ENCODE results near the gene GATA3. TPM values are rescaled to one million over a fixed set of nuclear protein-coding genes. Genes with fewer than 3 reads are reported as not detected.

GATA3 gene
- total RNA-seq, 1 experiment from 2014 or later = 5.9 TPM

DNA sequence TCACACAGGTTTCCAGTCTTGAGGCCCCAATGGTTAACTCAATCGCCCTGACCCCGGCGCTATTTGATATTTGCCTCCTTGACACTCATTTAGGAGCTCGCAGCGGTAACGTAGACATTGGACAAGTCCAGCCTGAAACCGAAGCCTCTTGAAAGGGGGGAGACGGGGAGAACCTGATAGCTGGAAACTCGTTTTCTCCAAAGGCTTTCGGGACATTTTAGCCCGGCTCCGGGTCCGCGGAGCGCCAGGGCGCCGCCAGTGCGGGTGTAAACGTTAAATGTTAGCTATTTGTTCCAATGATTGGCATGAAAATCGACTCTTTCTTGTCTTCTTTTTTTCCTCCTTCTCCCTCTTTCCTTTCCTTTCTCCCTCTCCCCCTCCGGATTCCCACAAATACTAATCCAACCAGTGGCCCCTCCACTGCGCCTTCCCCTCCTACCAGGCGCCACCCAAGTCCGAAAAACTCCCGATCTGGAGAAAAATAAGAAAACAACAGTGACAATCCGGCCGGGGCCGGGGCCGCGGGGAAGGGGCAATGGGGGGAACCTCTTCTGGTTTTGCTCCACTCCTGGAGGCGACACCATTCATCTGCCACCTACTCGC, 17.2 kb upstream of the GATA3 start:
- ATAC-seq (no peak), DNase-seq (ENCODE audit: low read depth, low spot score) (no peak)
- ChIA-PET CTCF (interaction anchor here (0.6 kb wide), 1 partner anchor 833 kb away, joined by 3 read pairs; no protein-coding TSS in a partner anchor), POLR2A (interaction anchor here (0.6 to 0.7 kb wide), 2 partner anchors 16 to 164 kb away, joined by 5 to 7 read pairs; no protein-coding TSS in a partner anchor)
- TF ChIP-seq POLR2AphosphoS5 (IDR thresholded peaks at IDR 0.05; ENCODE audit: low read depth, low read length) (no peak), SIN3A (IDR thresholded peaks at IDR 0.05; ENCODE audit: borderline replicate concordance, insufficient read depth, low read depth, low read length) (no peak), TCF7L2 (IDR thresholded peaks at IDR 0.05; ENCODE audit: low read depth, low read length) (no peak)
- TF ChIP-seq, protein P1, sequence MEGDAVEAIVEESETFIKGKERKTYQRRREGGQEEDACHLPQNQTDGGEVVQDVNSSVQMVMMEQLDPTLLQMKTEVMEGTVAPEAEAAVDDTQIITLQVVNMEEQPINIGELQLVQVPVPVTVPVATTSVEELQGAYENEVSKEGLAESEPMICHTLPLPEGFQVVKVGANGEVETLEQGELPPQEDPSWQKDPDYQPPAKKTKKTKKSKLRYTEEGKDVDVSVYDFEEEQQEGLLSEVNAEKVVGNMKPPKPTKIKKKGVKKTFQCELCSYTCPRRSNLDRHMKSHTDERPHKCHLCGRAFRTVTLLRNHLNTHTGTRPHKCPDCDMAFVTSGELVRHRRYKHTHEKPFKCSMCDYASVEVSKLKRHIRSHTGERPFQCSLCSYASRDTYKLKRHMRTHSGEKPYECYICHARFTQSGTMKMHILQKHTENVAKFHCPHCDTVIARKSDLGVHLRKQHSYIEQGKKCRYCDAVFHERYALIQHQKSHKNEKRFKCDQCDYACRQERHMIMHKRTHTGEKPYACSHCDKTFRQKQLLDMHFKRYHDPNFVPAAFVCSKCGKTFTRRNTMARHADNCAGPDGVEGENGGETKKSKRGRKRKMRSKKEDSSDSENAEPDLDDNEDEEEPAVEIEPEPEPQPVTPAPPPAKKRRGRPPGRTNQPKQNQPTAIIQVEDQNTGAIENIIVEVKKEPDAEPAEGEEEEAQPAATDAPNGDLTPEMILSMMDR (IDR thresholded peaks at IDR 0.05) = no peak
- TF ChIP-seq, protein P2, sequence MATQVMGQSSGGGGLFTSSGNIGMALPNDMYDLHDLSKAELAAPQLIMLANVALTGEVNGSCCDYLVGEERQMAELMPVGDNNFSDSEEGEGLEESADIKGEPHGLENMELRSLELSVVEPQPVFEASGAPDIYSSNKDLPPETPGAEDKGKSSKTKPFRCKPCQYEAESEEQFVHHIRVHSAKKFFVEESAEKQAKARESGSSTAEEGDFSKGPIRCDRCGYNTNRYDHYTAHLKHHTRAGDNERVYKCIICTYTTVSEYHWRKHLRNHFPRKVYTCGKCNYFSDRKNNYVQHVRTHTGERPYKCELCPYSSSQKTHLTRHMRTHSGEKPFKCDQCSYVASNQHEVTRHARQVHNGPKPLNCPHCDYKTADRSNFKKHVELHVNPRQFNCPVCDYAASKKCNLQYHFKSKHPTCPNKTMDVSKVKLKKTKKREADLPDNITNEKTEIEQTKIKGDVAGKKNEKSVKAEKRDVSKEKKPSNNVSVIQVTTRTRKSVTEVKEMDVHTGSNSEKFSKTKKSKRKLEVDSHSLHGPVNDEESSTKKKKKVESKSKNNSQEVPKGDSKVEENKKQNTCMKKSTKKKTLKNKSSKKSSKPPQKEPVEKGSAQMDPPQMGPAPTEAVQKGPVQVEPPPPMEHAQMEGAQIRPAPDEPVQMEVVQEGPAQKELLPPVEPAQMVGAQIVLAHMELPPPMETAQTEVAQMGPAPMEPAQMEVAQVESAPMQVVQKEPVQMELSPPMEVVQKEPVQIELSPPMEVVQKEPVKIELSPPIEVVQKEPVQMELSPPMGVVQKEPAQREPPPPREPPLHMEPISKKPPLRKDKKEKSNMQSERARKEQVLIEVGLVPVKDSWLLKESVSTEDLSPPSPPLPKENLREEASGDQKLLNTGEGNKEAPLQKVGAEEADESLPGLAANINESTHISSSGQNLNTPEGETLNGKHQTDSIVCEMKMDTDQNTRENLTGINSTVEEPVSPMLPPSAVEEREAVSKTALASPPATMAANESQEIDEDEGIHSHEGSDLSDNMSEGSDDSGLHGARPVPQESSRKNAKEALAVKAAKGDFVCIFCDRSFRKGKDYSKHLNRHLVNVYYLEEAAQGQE (IDR thresholded peaks at IDR 0.05; ENCODE audit: insufficient read depth in 1 of 2, low read depth in 2 of 2, low read length in 1 of 2) = no peak
- H3K9me3 ChIP-seq (ENCODE audit: control insufficient read depth, insufficient read depth, low read depth, low read length) = no peaks in the 10 kb centered on the region
- H3K27ac ChIP-seq (ENCODE audit: low read length) = no peak overlapping the region
- H3K4me1 ChIP-seq (ENCODE audit: control insufficient read depth, insufficient read depth, low read length) = no peaks in the 10 kb centered on the region
- intact Hi-C loops (cut with micrococcal nuclease; ENCODE audit: unreplicated experiment) = no loop called here
- in situ Hi-C loops (cut with HindIII; ENCODE audit: low pct_unique_long_range_greater_than_20kb, low sequenced_read_pairs) = no loop called here
- H3K36me3 ChIP-seq (ENCODE audit: control insufficient read depth, insufficient read depth, low read length) = no peaks in the 10 kb centered on the region
- no peak overlapping the region for H3K4me3 ChIP-seq (ENCODE audit: low read depth in 2 of 2, low read length in 2 of 2)
- H3K27me3 ChIP-seq (ENCODE audit: control insufficient read depth, insufficient read depth, low read length) = no peaks in the 10 kb centered on the region; the same call in 1 of the 2 replicates
- BruUV-seq (replicated peaks) = no TSS peak

DNA sequence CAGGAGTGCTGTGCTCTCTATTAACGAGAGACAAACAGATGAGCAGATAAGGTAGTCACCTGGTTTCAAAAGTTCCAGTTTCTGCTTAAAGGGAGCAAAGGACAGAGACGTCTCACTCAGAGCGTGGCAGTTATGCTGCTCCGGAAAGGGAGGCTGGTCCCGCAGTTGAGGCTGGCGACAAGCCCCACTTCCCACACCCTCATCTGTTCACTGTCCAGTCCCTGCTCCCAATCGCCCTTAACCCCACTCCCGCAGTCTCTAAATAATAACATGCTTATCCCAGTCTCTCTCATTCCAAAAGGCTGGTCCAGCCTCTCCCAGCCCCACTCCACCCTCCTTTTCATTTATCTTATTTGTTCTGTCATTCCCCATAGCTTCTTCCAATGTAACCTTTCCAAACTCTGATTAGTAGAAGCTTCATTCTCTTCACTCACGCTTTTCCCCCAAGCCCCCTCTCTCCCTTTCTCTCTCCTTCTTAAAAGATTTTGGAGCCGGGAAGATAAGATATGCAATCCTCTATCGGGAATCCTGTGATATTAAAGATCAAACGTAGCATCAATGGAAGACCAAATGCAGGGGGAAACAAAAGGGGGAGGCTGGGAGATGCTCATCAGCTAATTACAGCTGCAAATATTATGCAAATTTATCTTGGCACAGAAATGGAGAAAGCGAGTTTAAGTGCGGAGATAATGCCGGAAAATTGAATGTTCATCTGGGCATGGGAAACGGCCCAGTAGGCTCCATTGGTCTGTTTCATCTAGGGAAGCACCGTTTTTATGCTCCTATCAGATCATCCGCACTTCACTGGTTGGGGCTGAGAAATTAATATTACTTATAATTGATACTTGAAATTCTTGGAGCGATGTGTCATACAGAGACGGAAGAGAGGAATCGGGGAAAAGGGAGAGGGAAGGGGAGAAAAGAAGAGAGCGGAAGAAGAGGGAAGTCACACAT, 16.3 kb upstream of the GATA3 start:
- Histone ChIP-seq H3K27me3 (ENCODE audit: control insufficient read depth, insufficient read depth, low read length) (no peaks in the 10 kb centered on the region; the same call in 1 of the 2 replicates), H3K36me3 (ENCODE audit: control insufficient read depth, insufficient read depth, low read length) (no peaks in the 10 kb centered on the region), H3K4me3 (ENCODE audit: low read depth in 2 of 2, low read length in 2 of 2) (peak overlapping the region in 1 of 2 experiments; percentile 30; a peak in 2 of 4 replicates), H3K27ac (ENCODE audit: low read length) (no peak overlapping the region), H3K9me3 (ENCODE audit: control insufficient read depth, insufficient read depth, low read depth, low read length) (no peaks in the 10 kb centered on the region), H3K4me1 (ENCODE audit: control insufficient read depth, insufficient read depth, low read length) (no peaks in the 10 kb centered on the region)
- ChIA-PET POLR2A (no interaction called here), CTCF (no interaction called here)
- intact Hi-C loops (cut with micrococcal nuclease; ENCODE audit: unreplicated experiment) (no loop called here), in situ Hi-C loops (cut with HindIII; ENCODE audit: low pct_unique_long_range_greater_than_20kb, low sequenced_read_pairs) (no loop called here)
- TF ChIP-seq, protein P2 (IDR thresholded peaks at IDR 0.05; ENCODE audit: insufficient read depth in 1 of 2, low read depth in 2 of 2, low read length in 1 of 2) = no peak
- no peak for TF ChIP-seq POLR2AphosphoS5 (IDR thresholded peaks at IDR 0.05; ENCODE audit: low read depth, low read length)
- TF ChIP-seq, protein P1 (IDR thresholded peaks at IDR 0.05) = no peak
- TF ChIP-seq SIN3A (IDR thresholded peaks at IDR 0.05; ENCODE audit: borderline replicate concordance, insufficient read depth, low read depth, low read length) = no peak
- no peak for TF ChIP-seq TCF7L2 (IDR thresholded peaks at IDR 0.05; ENCODE audit: low read depth, low read length)
- no TSS peak for BruUV-seq (replicated peaks)
- DNase-seq (ENCODE audit: low read depth, low spot score) (no peak), ATAC-seq (peak; percentile 44; the same call in 1 of the 2 replicates)
